Superior temporal gyrus (tissue), 1 donor: ENCODE measurements around the gene LMX1A.
A peak's percentile ranks its signal among the peaks of the same experiment; 100 is the strongest.

Source experiments
- DNase-seq: peaks from one replicate; pipeline ENCODE4 v3.0.0-alpha.2; 2016; ENCODE audit errors: extremely low spot score

The LMX1A gene

GRCh38 chr1:165276314-165276713 is 80.2 kb downstream of the LMX1A start:
- no peak for DNase-seq

GRCh38 chr1:165265196-165265838 is 91.2 kb downstream of the LMX1A start:
- no peak for DNase-seq

DNA sequence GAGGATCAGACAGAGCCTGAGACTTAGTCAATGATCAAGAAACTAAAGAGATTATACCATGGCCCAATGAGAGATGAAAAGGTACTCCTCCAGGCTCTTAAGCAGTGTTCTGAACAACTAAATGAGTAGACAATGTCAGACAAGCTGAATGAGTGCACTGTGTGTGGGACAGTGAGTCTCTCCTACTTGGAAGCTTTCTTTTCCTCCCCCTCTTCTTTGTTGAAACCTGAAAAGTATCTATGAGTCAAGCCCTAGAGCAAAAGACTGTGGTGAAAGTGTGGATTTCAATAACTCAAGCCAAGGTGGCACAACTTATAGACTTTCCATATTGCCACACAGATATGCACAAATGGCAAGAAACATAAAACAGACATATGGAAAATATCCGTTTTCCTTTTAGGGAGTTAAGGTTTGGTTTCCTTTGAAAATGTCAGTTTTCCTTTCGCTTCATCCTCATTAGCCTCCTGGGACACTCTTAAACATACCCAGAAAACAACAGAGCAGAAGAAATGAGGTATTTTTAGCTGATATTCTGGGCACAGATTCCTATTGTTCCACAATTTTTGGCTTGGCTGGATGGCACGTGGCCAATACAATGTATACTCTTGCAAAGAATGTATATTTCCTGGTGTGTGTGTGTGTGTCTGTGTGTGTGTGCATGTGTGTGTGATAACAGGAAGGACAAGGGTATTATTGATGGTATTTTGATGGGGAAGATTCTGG is 96.6 kb downstream of the LMX1A start:
- DNase-seq = no peak

DNA sequence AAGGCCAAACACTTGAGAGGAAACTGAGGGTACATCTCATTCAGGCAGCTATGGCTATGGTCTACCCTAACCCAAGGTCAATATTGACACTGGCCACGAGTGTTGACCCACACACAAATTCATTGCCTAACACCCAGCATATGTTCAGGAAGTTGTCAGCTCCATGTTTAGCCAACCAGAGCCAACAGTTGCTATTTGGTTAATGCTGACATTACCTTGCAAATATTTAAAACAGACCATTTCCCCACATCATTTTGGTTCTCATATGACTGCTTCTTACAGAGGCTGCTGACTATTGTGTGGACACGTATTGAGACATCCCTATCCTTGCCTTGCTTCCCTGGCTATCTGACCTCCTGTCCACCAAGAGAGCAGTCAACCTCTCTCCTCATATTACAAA is 97.3 kb downstream of the LMX1A start:
- DNase-seq = no peak

DNA sequence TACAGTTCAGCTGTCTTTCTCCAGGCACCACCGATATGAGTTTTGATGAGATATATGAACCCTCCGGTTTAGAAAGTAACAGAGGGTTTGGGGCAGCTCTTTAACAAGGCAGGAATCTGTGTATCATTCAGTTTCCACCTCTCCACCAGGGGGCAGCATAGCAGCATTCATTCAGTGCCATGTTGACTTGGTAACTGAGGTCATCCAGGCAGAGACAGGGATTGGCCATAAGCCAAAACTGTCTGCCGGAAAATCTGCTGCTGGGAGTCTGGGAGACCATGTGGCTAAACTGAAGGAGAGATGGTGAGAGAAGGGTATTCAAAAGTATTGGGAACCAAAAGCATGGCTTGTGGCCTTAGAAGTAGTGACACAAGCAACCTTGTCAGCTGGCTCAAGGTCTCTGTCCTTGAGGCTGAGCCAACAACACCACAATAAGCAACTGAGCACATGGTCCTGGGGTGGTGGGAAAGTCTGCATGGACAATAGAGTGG is 98.5 kb downstream of the LMX1A start:
- peak; percentile 56 for DNase-seq

- DNase-seq = no peak
Observed at GRCh38 chr1:165254896-165255625, 101.5 kb downstream of the LMX1A start.

- no peak for DNase-seq
Observed at GRCh38 chr1:165254376-165254775, 102.1 kb downstream of the LMX1A start.

DNA sequence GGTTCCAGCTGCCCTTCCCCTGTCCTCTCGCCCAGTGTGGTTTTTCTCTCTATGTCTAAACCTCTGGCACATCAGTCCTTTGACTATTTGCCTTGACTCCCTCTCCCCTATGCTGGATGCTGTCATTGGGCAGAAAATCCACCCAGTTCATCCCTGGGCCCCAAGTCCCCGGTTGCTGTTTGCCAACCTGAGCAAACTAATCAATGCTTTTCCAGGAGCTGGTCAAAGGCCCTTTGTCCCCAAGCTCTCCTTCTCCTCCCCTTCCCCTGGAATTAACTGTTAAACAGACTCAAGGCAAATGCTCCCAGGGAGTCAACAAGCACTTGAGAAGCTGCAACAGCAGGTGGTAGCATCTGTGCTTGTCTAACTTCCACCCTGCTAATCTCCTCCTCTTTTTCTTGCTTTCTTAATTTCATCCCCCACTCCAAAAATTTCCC is 102.7 kb downstream of the LMX1A start:
- no peak for DNase-seq

GRCh38 chr1:165248969-165249571 is 107.4 kb downstream of the LMX1A start:
- no peak for DNase-seq

DNA sequence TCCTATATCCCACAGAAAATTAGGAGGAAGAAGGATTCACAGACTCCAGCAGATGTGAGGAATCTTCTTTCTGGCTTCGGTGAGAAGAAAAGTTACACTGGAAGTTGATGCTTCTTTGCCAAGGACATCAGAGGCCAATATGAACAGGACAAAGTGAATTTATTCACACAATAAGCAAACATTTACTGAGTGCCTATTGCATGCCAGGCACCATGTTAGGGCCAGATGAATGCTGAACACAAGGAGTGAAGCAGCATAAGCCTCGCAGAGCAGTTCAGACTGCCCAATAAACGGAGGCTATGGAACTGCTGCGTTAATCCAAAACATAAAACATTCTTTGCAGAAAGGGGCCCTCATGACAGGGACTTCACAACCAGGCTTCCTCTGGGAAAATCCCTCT is 114.6 kb downstream of the LMX1A start:
- no peak for DNase-seq

GRCh38 chr1:165241321-165241720 is 115.2 kb downstream of the LMX1A start:
- DNase-seq = no peak

- no peak for DNase-seq
Observed at GRCh38 chr1:165240492-165240891, 116.0 kb downstream of the LMX1A start.

GRCh38 chr1:165239873-165240272 is 116.6 kb downstream of the LMX1A start:
- DNase-seq = no peak

DNA sequence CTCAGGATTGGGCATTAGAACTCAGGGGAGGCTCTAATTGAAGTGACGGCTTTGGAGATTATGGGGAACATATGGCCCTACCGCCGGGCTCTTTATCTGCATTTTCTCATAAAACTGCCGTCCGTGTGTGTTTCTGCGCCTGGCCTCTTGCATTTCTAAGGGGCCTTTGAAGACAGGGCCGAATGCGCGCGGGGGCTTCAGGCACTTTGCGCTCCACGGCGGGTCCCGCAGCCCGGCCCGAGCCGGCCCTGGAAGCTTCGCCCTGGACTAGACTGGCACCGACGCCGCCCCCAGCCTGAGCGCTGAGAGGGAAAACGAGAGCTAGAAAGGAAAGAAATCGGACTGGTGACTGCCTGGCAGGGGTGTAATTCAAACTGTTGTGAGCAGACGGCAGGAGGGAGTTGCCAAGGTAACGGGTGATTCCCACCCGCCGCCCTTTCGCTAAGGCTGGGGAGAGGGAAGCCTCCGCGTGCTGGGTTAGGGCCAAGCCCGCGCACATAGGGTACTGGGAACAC is 120.7 kb downstream of the LMX1A start:
- DNase-seq = no peak

DNA sequence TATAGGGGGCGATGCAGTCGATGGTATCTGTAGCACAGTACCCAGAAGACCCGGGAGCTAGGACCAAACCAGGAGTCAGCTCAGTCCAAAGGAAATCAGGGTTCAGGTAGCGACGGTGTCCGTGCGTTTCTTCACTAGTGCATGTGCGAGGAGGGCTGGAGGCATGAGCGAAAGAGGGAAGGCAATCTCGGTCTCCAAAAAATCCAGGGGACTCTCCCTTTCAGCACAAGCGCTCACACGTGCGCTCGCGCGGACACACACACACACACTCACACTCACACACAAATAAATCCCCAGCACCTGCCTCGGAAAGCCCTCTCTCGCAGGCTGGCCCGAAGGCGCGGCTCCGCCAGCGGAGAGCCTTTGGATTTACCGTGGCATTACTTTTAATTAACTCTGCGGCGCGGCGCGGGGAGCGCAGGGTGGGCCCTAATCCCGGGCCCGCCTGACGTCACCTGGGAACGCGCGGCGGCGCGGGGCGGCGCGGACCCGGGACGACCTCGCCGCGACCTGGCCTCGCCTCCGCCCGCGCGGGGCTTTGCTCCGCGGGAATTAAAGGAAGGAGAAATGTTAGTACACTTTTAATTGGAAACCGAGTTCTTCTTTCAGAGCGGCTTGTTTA is 121.2 kb downstream of the LMX1A start:
- DNase-seq = no peak

DNA sequence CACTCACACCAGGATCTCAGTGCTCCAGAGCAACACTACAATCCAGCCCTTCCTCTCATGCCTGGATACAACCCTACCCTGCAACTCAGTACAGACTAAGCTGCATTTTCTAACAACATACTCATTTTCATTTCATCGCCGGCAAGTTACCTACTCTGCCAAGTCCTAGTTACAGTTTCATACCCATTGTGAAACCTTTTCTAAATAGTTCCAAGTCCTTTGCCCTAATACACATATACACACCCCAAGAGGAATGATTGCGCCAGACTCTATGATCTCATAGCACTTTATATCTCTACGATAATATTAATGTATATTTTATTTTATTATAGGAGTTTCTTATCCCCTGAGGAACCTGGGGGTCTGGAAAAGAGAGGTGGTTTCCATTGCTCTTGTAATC is 122.4 kb downstream of the LMX1A start:
- DNase-seq = no peak

DNA sequence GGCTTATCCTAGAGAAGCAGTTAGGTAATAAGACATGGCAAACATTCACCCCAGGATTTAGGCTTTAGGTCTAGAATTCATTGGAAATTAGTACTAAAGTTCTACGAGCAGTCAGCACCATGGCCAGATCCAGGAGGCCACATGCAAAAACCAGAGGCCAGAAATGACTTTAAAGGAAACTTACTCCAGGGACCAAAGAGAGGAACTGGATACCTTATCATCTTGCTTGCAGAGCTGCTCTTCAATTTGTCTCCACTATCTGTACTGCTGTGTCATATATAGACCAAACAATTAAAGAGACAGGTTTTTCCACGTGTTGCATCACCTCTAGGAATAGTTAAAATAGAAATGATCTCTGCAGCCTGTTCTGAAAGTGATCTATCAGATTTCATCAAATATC is 127.8 kb downstream of the LMX1A start:
- DNase-seq = no peak

DNA sequence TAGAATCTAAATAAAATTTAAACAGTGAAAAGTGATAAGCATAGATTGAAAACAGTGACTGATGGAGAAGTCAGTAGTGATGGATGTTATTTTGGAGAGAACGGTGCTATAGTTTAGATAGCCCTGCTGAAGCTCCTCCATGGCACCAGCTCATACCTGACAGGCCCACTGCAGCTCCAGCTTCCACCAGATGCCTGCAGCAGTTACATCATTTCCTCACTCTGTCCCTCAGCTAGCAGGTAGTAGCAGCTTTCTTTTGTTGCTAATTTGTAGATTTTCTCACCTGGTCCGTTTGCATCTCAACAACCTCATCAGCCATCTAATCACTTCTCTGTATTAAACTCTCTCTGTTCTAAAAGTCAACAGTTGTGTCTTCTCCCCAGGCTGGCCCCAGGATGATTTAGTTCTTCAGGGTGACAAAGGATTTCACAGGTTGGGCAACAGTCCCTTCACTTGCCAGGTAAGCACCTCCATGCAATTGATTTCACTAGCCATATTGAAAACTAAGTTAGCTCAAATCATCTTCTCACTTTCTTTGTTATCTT is 128.3 kb downstream of the LMX1A start:
- DNase-seq = no peak

GRCh38 chr1:165226326-165226725 is 130.2 kb downstream of the LMX1A start:
- DNase-seq = no peak

- no peak for DNase-seq
Observed at GRCh38 chr1:165225650-165226049, 130.9 kb downstream of the LMX1A start.

DNA sequence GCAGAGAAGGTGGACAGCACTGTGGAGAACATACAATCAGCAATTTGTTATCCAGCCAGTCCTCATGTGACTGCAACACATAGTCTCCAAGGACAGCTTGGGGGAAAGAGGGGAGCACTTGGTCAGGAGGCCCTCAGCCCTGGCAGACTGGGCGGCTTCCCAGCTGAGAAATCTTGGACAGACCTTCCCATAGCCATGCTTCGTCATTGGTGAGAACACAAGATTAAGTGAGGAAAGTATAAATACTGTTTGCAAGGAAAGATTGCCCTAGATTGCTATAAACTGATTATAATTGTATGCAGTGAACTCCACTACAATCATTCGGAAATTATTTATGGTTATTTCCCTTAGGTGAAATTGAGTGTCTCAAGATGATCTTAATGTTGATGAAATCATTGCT is 131.5 kb downstream of the LMX1A start:
- DNase-seq = no peak
